H1 (cell line): ENCODE data around the gene SEMG2. TPM values are rescaled to one million over a fixed set of nuclear protein-coding genes. Genes with fewer than 3 reads are reported as not detected.

Experiments used
- CTCF ChIA-PET: fragments of 300-600 bp; sonication (Branson Sonifier 250); formaldehyde crosslinking; loops from one replicate; lab custom pipeline; 2021; ENCODE audit not compliant: partially characterized antibody; lab: Charles Lee
- POLR2A ChIA-PET: fragments of 300-600 bp; sonication (Branson Sonifier 250); formaldehyde crosslinking; loops from one replicate; lab custom pipeline; 2021; ENCODE audit warnings: inconsistent platforms; ENCODE audit not compliant: partially characterized antibody; lab: Charles Lee
- DNase-seq, 2 experiments: peaks; one replicate each; pipeline versions ENCODE4 v3.0.0 to v3.0.0-alpha.2; 2010 to 2022; ENCODE audit warnings: low spot score in 2 of 2, low read depth in 1 of 2, mixed read lengths in 1 of 2
- FAIRE-seq: peaks from 2 replicates; lab custom pipeline; 2011; peaks lifted over from hg19 to GRCh38; lab: Jason Lieb, UNC
- H2AFZ ChIP-seq: 2 replicates; pipeline ENCODE4 v1.8.1; 2012; ENCODE audit warnings: low read length, inconsistent platforms
- H2AK5ac ChIP-seq: 2 replicates; pipeline ENCODE4 v1.6.1; 2013; ENCODE audit warnings: low read depth, low read length
- H2BK120ac ChIP-seq: replicated peaks from 2 replicates; pipeline ENCODE3; 2013; ENCODE audit warnings: low read depth, low read length, inconsistent platforms
- H2BK12ac ChIP-seq: 2 replicates; pipeline ENCODE4 v1.6.1; 2013; ENCODE audit warnings: low read depth, low read length
- H2BK15ac ChIP-seq: 2 replicates; pipeline ENCODE4 v1.6.1; 2013; ENCODE audit warnings: low read length
- H2BK20ac ChIP-seq: 2 replicates; pipeline ENCODE4 v1.6.1; 2013; ENCODE audit warnings: low read length
- H2BK5ac ChIP-seq: 2 replicates; pipeline ENCODE4 v1.6.1; 2013; ENCODE audit warnings: low read depth, low read length
- H3K14ac ChIP-seq: 2 replicates; pipeline ENCODE4 v1.6.1; 2013; ENCODE audit warnings: inconsistent platforms; ENCODE audit not compliant: insufficient read length
- H3K18ac ChIP-seq: 2 replicates; pipeline ENCODE4 v1.6.1; 2013; ENCODE audit warnings: low read length; ENCODE audit errors: extremely low read depth
- H3K23ac ChIP-seq: 2 replicates; pipeline ENCODE4 v1.6.1; 2013; ENCODE audit warnings: inconsistent platforms; ENCODE audit not compliant: insufficient read length
- H3K23me2 ChIP-seq: 2 replicates; pipeline ENCODE4 v1.6.1; 2013; ENCODE audit warnings: low read depth, low read length
- H3K27ac ChIP-seq: 2 replicates; pipeline ENCODE4 v1.6.1; 2011; ENCODE audit warnings: low read depth, low read length, inconsistent platforms
- H3K27me3 ChIP-seq, 4 experiments: replicated peaks in 1 of 4; 1 replicate in 1 of 4; 2 replicates in 3 of 4; pipeline versions ENCODE4 v1.6.1 to v1.8.1; 2011 to 2013; ENCODE audit warnings: low read length in 3 of 4, mild to moderate bottlenecking in 3 of 4, inconsistent platforms in 2 of 4, mixed read lengths in 2 of 4, moderate library complexity in 1 of 4; ENCODE audit not compliant: control insufficient read depth in 3 of 4, insufficient read depth in 3 of 4; ENCODE audit errors: extremely low read depth in 1 of 4
- H3K36me3 ChIP-seq, 4 experiments: 2 replicates each; pipeline versions ENCODE4 v1.6.1 to v1.8.1; 2011 to 2013; ENCODE audit warnings: mild to moderate bottlenecking in 4 of 4, low read length in 3 of 4, moderate library complexity in 2 of 4, control low read depth in 1 of 4, inconsistent platforms in 1 of 4; ENCODE audit not compliant: insufficient read depth in 4 of 4, control insufficient read depth in 2 of 4
- H3K4ac ChIP-seq: replicated peaks from 2 replicates; pipeline ENCODE3; 2013; ENCODE audit warnings: low read length, low read depth, mixed read lengths, inconsistent platforms; ENCODE audit not compliant: insufficient read length
- H3K4me1 ChIP-seq, 4 experiments: replicated peaks in 1 of 4; 1 replicate in 1 of 4; 2 replicates in 3 of 4; pipeline versions ENCODE4 v1.6.1 to v1.8.1; 2011 to 2013; ENCODE audit warnings: low read length in 3 of 4, inconsistent platforms in 2 of 4, mixed read lengths in 1 of 4; ENCODE audit not compliant: insufficient read depth in 4 of 4, control insufficient read depth in 3 of 4
- H3K4me2 ChIP-seq, 2 experiments: 2 replicates each; pipeline versions ENCODE4 v1.6.1 to v1.8.1; 2011 to 2013; ENCODE audit warnings: low read depth in 2 of 2, low read length in 2 of 2, control low read depth in 1 of 2, inconsistent platforms in 1 of 2, mild to moderate bottlenecking in 1 of 2; ENCODE audit not compliant: insufficient read depth in 1 of 2
- H3K4me3 ChIP-seq, 4 experiments: fragments of 200-600, 300-600 bp in 1 of 4; sonication (generic), shearing (Covaris generic), sonication (Bioruptor Twin) in 1 of 4; 2 replicates each; pipeline versions ENCODE4 v1.5.1 to v1.8.1; 2011 to 2016; ENCODE audit warnings: low read length in 4 of 4, low read depth in 3 of 4, control low read depth in 2 of 4, inconsistent platforms in 2 of 4, mild to moderate bottlenecking in 2 of 4, mixed read lengths in 1 of 4, moderate library complexity in 1 of 4; ENCODE audit not compliant: insufficient read depth in 2 of 4; ENCODE audit errors: extremely low read depth in 1 of 4
- H3K56ac ChIP-seq: replicated peaks from 2 replicates; pipeline ENCODE3; 2013; ENCODE audit warnings: low read depth, mild to moderate bottlenecking, mixed read lengths, low read length, inconsistent platforms; ENCODE audit not compliant: insufficient read length
- H3K79me1 ChIP-seq: 2 replicates; pipeline ENCODE4 v1.6.1; 2013; ENCODE audit warnings: low read depth, low read length, control low read depth
- H3K79me2 ChIP-seq, 2 experiments: 2 replicates each; pipeline versions ENCODE4 v1.6.1 to v1.8.1; 2012 to 2013; ENCODE audit warnings: low read length in 2 of 2, mild to moderate bottlenecking in 2 of 2, inconsistent platforms in 1 of 2; ENCODE audit not compliant: insufficient read depth in 2 of 2, control insufficient read depth in 1 of 2
- H3K9ac ChIP-seq, 4 experiments: replicated peaks in 1 of 4; 1 replicate in 1 of 4; 2 replicates in 3 of 4; pipeline versions ENCODE4 v1.6.1 to v1.8.1; 2011 to 2013; ENCODE audit warnings: low read depth in 3 of 4, low read length in 3 of 4, control low read depth in 2 of 4, mild to moderate bottlenecking in 2 of 4, moderate library complexity in 2 of 4, inconsistent platforms in 1 of 4; ENCODE audit errors: extremely low read depth in 1 of 4
- H3K9me3 ChIP-seq, 2 experiments: 2 replicates each; pipeline versions ENCODE4 v1.6.1 to v1.8.1; 2012 to 2013; ENCODE audit warnings: mild to moderate bottlenecking in 2 of 2, moderate library complexity in 2 of 2, control low read depth in 1 of 2, inconsistent platforms in 1 of 2, low read depth in 1 of 2, low read length in 1 of 2, mixed read lengths in 1 of 2; ENCODE audit not compliant: insufficient read depth in 2 of 2
- H4K20me1 ChIP-seq, 2 experiments: replicated peaks in 1 of 2; 2 replicates each; pipeline versions ENCODE3 to v1.8.1; 2011 to 2013; ENCODE audit warnings: inconsistent platforms in 2 of 2, low read length in 2 of 2, mild to moderate bottlenecking in 1 of 2; ENCODE audit not compliant: insufficient read depth in 2 of 2, control insufficient read depth in 1 of 2
- H4K5ac ChIP-seq: 2 replicates; pipeline ENCODE4 v1.6.1; 2013; ENCODE audit warnings: low read length, low read depth, mixed read lengths, inconsistent platforms; ENCODE audit not compliant: insufficient read length
- H4K8ac ChIP-seq: 2 replicates; pipeline ENCODE4 v1.8.0; 2013; ENCODE audit warnings: mild to moderate bottlenecking, moderate library complexity, low read length, inconsistent platforms; ENCODE audit not compliant: insufficient read depth; ENCODE audit errors: extremely low read depth
- H4K91ac ChIP-seq: replicated peaks from 2 replicates; pipeline ENCODE3; 2013; ENCODE audit warnings: low read length, mixed read lengths, inconsistent platforms; ENCODE audit not compliant: insufficient read length
- BCL11A ChIP-seq, 2 experiments: IDR thresholded peaks; one replicate each; pipeline ENCODE4 v1.6.1; 2011; ENCODE audit warnings: low read depth in 2 of 2, low read length in 2 of 2, mild to moderate bottlenecking in 2 of 2
- CHD1 ChIP-seq: IDR thresholded peaks from 2 replicates; pipeline ENCODE4 v1.6.1; 2012; ENCODE audit warnings: low read depth, low read length, improper control_type of control experiment
- CTBP2 ChIP-seq: IDR thresholded peaks from 2 replicates; pipeline ENCODE4 v1.7.0; 2011; ENCODE audit warnings: borderline replicate concordance, mild to moderate bottlenecking, moderate library complexity, mixed read lengths, low read length; ENCODE audit not compliant: insufficient read depth, insufficient read length
- EGR1 ChIP-seq: IDR thresholded peaks from 2 replicates; pipeline ENCODE4 v1.6.1; 2011; ENCODE audit warnings: low read depth, low read length, borderline replicate concordance
- EZH2 ChIP-seq: fragments of 200-600 bp; sonication (generic); IDR thresholded peaks from 2 replicates; pipeline ENCODE4 v1.7.1; 2012; ENCODE audit warnings: low read depth, mild to moderate bottlenecking, moderate library complexity, low read length, inconsistent platforms; ENCODE audit not compliant: severe bottlenecking
- GTF2F1 ChIP-seq: IDR thresholded peaks from 2 replicates; pipeline ENCODE4 v1.6.1; 2012; ENCODE audit warnings: low read depth, low read length, improper control_type of control experiment, borderline replicate concordance
- POLR2AphosphoS5 ChIP-seq: IDR thresholded peaks from 2 replicates; pipeline ENCODE4 v1.6.1; 2011; ENCODE audit warnings: low read depth, low read length
- RXRA ChIP-seq: IDR thresholded peaks from 2 replicates; pipeline ENCODE4 v1.6.1; 2011; ENCODE audit warnings: low read depth, mild to moderate bottlenecking, low read length, moderate library complexity; ENCODE audit not compliant: insufficient read depth
- SUZ12 ChIP-seq: fragments of 200-600 bp; sonication (generic); IDR thresholded peaks from 2 replicates; pipeline ENCODE4 v1.6.1; 2012; ENCODE audit warnings: mild to moderate bottlenecking, inconsistent platforms, low read length, moderate library complexity, mixed read lengths
- TEAD4 ChIP-seq: IDR thresholded peaks from 2 replicates; pipeline ENCODE4 v1.6.1; 2012; ENCODE audit warnings: low read depth, low read length, inconsistent platforms, mixed read lengths
- USF2 ChIP-seq: IDR thresholded peaks from 2 replicates; pipeline ENCODE4 v1.6.1; 2011; ENCODE audit warnings: low read length, improper control_type of control experiment
- ZNF274 ChIP-seq: IDR thresholded peaks from 2 replicates; pipeline ENCODE4 v1.7.0; 2012; ENCODE audit warnings: low read length, borderline replicate concordance; ENCODE audit errors: extremely low read depth
- WGBS, 2 experiments: shearing (Covaris generic) in 1 of 2; methylation state at CpG; one replicate each; pipeline versions ENCODE4 v1.1.6 to v1.1.7; 2013 to 2015; ENCODE audit warnings: low lambda C conversion rate in 2 of 2, mixed read lengths in 2 of 2, inconsistent platforms in 1 of 2, low coverage in 1 of 2, missing lambda C conversion rate in 1 of 2; ENCODE audit not compliant: insufficient replicate concordance in 2 of 2, insufficient coverage in 1 of 2, insufficient read length in 1 of 2; ENCODE audit errors: extremely low coverage in 1 of 2, missing lambda C conversion rate in 1 of 2; 5-methylcytosine and 5-hydroxymethylcytosine counted together
- polyA plus RNA-seq, 7 experiments: library from polyadenylated mRNA; depleted of rRNA in 3 of 7; stranded (reverse) in 5 of 7; unstranded in 2 of 7; fragments of >200 nt in 5 of 7; fragments of 200-250 nt in 2 of 7; gene quantifications; 1 replicate in 5 of 7; 2 replicates in 1 of 7; 4 replicates in 1 of 7; pipeline versions ENCODE4 v1.2.1 to v1.2.3, GENCODE V29; 2011 to 2013; ENCODE audit warnings: missing spikeins in 2 of 7, mixed read lengths in 2 of 7
- total RNA-seq: library from RNA; stranded (reverse); fragmentation: NEBNext Ultra II Directional; extraction: Animal tissue kit (Norgen Biotek cat#: 25700); gene quantifications from 2 replicates; pipeline ENCODE4 v1.2.1, GENCODE V29; 2021

SEMG2 gene
- total and polyA plus RNA-seq, 2 of the 8 experiments (the other 6 are each of a cell fraction or from before 2014, with no cell fraction given): not detected

GRCh38 chr20:45269754-45270270 is 48.6 kb downstream of the SEMG2 start:
- no peak overlapping the region for H3K56ac ChIP-seq
- no peak overlapping the region for H3K4ac ChIP-seq
- H4K20me1 ChIP-seq: no peaks in the 10 kb centered on the region
- H2BK5ac ChIP-seq: no peak overlapping the region
- peaks cover 0 to 2% (median 0%) of the 10 kb centered on the region in 4 experiments; a peak in 2 of 7 replicates for H3K4me1 ChIP-seq
- H2BK12ac ChIP-seq: no peak overlapping the region
- no peaks in the 10 kb centered on the region for H3K36me3 ChIP-seq
- H4K91ac ChIP-seq: no peak overlapping the region
- WGBS, 2 experiments: 85% methylated on average over 4 of the region's 4 CpGs; no CpG with 5 or more reads in 1 of the 2 experiments
- H4K8ac ChIP-seq: no peak overlapping the region
- no peak overlapping the region for H4K5ac ChIP-seq
- H3K4me2 ChIP-seq: no peak overlapping the region
- FAIRE-seq (no peak), DNase-seq (no peak)
- no peak overlapping the region for H3K9ac ChIP-seq
- no peaks in the 10 kb centered on the region for H3K27me3 ChIP-seq
- no peaks in the 10 kb centered on the region for H3K79me2 ChIP-seq
- no peak overlapping the region for H2BK20ac ChIP-seq
- no peak overlapping the region for H3K27ac ChIP-seq
- no peaks in the 10 kb centered on the region for H3K79me1 ChIP-seq
- H2AFZ ChIP-seq: no peak overlapping the region
- no peaks in the 10 kb centered on the region for H3K9me3 ChIP-seq
- H2BK120ac ChIP-seq: no peak overlapping the region
- TF ChIP-seq EZH2 (no peak), CTBP2 (no peak), SUZ12 (no peak), POLR2AphosphoS5 (no peak), TEAD4 (no peak), ZNF274 (no peak), BCL11A (IDR thresholded peaks at IDR 0.05; ENCODE audit: low read depth in 2 of 2, low read length in 2 of 2) (no peak), USF2 (no peak), RXRA (no peak), CHD1 (no peak), GTF2F1 (no peak), EGR1 (no peak)
- no peak overlapping the region for H3K18ac ChIP-seq
- ChIA-PET CTCF (interaction anchor here (1.1 to 2.1 kb wide), 3 partner anchors 21 to 131 kb away, joined by 3 to 6 read pairs (median 5); no protein-coding TSS in a partner anchor), POLR2A (no interaction called here)
- H3K23ac ChIP-seq: no peak overlapping the region
- no peak overlapping the region for H2AK5ac ChIP-seq
- H3K23me2 ChIP-seq: no peaks in the 10 kb centered on the region
- no peak overlapping the region for H3K4me3 ChIP-seq
- no peak overlapping the region for H3K14ac ChIP-seq
- H2BK15ac ChIP-seq: no peak overlapping the region
